C4-2B (cell line): ENCODE measurements around the gene RNU1-1.
"Not testable (repeated sequence)": the region's sequence is repeated elsewhere in the genome, so short reads cannot be mapped to it uniquely, and the experiment has no call there.

Experiments used
- ZFX ChIP-seq: fragments of 450-650 bp; IDR thresholded peaks from 2 replicates; pipeline ENCODE4 v1.6.1; 2017
- TF ChIP-seq, protein P1 (sequence below): fragments of 450-650 bp; conservative IDR thresholded peaks from 2 replicates; pipeline ENCODE4 v1.5.1; 2017; ENCODE audit warnings: mild to moderate bottlenecking

DNA sequence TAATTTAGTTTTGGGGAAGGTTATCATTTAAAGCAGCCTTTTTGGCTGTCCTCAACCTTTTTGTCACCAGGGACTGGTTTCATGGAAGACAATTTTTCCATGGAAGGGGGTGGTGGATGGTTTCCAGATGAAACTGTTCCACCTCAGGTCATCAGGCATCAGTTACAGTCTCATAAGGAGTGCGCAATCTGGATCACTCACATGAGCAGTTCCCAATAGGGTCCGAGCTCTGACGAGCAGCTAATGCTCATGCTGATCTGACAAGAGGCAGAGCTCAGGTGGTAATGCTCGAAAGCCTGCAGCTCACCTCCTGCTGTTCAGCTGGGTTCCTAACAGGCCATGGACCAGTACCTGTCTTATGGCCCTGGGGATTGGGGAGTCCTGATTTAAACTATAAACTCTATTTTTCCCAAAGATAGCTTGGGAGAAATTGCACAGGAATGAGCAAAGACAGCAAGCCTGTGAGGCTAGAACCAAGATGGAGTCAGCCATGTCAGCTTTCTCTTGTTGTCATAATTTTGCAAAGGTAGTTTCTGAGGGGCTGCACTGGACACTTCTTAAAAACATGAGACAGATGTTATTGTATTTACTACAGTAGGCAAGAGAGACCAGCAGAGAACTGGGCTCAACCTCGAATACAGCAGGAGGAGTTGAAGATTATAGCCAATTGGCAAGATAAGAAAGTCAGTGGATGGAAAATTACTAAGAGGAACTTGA is 2.8 kb upstream of the RNU1-1 start:
- TF ChIP-seq, protein P1, sequence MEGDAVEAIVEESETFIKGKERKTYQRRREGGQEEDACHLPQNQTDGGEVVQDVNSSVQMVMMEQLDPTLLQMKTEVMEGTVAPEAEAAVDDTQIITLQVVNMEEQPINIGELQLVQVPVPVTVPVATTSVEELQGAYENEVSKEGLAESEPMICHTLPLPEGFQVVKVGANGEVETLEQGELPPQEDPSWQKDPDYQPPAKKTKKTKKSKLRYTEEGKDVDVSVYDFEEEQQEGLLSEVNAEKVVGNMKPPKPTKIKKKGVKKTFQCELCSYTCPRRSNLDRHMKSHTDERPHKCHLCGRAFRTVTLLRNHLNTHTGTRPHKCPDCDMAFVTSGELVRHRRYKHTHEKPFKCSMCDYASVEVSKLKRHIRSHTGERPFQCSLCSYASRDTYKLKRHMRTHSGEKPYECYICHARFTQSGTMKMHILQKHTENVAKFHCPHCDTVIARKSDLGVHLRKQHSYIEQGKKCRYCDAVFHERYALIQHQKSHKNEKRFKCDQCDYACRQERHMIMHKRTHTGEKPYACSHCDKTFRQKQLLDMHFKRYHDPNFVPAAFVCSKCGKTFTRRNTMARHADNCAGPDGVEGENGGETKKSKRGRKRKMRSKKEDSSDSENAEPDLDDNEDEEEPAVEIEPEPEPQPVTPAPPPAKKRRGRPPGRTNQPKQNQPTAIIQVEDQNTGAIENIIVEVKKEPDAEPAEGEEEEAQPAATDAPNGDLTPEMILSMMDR: not testable (repeated sequence)
- TF ChIP-seq ZFX: not testable (repeated sequence)
